HG03039 (cell line): ENCODE results near the gene GIGYF2.

ENCODE experiments used
- ATAC-seq: cut with Tn5 transposase; IDR thresholded peaks from one replicate; pipeline ENCODE4 v1.9.1; 2021; ENCODE audit warnings: mild to moderate bottlenecking, moderate library complexity; ENCODE audit not compliant: unreplicated experiment

The GIGYF2 gene

DNA sequence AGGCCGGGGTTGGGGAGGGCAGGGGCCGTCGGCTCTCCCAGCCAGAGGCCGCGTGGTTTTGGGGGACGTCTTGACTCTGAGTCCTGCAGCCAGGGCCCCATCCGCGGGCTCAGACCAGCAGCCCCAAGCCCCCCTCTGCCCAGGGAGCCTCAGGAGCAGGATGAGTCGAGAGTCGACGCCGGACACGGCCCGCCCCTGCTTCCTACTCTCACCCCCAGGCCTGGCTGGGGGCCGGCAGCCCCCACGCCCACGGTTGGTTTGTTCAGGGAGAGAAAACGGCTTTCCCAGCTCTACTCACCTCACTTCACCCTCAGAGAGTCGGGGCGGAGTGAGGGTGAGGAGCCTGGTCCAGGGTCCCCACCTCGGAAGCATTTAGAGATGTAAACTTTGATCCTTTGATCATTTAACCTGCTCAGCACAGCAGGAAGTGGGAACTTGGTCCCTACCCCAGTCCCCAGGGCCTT lies 179.9 kb downstream of the GIGYF2 start:
- no peak for ATAC-seq

- ATAC-seq = no peak
Observed at GRCh38 chr2:232877940-232878511, 180.9 kb downstream of the GIGYF2 start.

GRCh38 chr2:232878855-232879617 lies 181.9 kb downstream of the GIGYF2 start:
- no peak for ATAC-seq

- ATAC-seq = no peak
Observed at GRCh38 chr2:232879618-232880494, 182.7 kb downstream of the GIGYF2 start.

DNA sequence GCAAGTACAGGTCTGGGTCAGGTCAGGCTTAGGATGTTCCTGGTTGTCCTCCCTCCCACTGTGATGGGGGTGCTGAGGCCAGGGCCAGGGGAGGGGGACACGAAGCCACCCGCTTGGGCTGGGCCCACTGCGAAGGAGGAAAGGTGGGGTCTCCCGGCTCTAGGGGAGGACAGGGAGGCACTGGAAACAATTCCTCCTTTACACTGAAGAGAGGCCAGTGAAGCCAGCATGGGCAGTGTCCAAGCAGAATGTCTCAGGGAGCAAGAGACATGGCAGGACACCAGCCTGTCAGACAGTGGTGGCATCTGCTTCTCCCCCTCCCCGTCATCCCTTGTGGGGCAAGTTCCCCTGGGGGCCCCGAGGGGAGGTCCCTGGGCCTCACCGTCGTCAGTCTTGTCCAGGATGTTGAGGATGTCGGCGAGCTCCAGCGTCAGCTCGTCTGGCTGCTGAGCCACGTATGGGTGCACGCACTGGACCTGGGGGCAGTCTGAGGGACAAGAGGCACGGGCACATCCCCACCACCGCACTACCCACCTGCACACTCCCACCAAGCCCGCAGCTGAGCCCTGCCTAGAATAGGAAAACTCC lies 183.7 kb downstream of the GIGYF2 start:
- ATAC-seq = no peak

GRCh38 chr2:232882085-232882484 lies 185.0 kb downstream of the GIGYF2 start:
- ATAC-seq = no peak

GRCh38 chr2:232882505-232883115 lies 185.5 kb downstream of the GIGYF2 start:
- no peak for ATAC-seq

- no peak for ATAC-seq
Observed at GRCh38 chr2:232883116-232883721, 186.1 kb downstream of the GIGYF2 start.

GRCh38 chr2:232884001-232884421 lies 186.9 kb downstream of the GIGYF2 start:
- ATAC-seq = no peak

DNA sequence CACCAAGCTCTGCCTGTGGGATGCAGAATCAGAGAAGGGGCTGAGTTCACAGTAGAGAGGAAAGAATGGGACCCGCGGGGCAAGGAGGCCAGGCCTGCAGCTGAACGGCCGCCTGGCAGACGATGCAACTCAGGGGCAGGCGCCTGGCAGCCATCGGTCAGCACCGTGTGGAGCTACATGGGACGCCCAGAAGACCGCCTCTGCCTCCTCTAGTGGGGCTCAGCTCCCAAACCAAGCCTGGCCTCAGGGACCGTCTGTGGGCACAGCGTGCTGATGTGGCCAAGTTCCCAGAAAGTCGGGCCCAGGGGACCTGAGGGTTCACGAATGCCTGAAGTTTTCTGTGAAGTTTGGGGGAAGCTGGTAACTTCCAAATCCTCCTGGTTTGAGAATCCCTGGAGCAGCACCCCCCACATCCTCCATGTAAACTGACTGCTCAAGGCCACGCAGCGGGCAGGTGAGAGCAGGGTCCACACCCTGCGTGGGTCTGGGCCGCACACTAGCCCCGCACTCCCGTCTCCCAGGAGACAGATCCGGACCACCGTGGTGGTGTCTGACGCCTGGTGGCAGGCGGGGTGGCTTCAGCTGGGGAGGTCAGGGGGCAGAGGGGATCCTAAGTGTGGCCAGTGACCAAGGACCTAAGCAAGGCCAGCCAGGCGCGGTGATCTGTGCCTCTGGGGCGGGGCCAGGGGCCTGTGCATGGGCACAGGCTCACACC lies 187.6 kb downstream of the GIGYF2 start:
- ATAC-seq = no peak

DNA sequence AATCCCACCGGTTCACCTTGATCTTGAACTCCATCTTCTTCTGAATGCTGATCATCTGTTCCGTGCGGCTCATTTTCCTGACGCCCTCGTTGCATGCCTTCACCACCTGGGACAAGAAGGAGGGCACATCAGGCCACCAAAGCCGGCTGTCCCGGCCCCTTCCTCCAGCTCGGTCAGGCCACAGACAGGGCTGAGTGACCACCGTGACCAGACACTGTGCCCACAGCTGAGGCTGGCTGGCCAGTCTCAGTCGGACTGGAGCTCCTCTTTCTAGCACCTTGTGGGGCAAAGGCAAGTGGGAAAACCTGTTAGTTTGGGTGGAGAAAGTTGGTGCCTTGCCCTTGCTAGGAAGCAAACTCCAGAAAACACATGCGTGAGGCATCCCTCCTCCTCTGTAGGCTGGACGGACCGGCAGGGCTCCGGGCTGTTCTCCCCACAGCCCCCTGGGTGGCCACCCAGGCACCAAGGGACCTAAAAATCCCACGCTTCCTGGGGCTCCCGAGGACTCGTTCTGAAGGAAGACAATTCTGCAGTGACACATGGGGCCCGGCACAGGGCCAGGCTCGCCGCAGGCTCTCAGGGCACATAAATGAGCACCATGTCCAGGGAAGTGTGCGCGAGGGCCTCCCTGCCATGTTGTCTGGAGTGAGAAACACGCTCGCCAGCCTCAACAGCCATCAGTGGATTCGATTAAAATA lies 188.3 kb downstream of the GIGYF2 start:
- no peak for ATAC-seq

GRCh38 chr2:232886176-232886575 lies 189.0 kb downstream of the GIGYF2 start:
- ATAC-seq = no peak

DNA sequence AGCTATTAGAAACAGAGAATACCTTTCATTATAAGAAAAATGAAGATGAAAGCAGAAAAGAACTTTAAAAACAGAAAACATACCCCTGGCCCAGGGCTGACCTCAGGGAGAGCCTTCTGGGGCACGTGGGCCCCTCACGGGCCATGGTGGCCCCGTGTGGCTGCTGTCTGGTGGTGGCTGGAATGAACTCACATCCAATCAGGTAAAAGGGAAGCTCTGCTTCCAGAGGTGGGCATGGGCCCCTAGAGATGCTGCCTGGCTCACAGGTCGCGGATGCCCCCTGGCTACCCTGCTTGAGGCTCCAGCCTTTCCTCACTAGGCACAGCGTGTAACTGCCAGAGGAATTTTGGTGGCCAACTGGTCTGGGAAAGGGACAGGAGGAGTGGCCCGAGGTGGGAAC lies 189.5 kb downstream of the GIGYF2 start:
- ATAC-seq = no peak

GRCh38 chr2:232887171-232887850 lies 190.2 kb downstream of the GIGYF2 start:
- no peak for ATAC-seq

DNA sequence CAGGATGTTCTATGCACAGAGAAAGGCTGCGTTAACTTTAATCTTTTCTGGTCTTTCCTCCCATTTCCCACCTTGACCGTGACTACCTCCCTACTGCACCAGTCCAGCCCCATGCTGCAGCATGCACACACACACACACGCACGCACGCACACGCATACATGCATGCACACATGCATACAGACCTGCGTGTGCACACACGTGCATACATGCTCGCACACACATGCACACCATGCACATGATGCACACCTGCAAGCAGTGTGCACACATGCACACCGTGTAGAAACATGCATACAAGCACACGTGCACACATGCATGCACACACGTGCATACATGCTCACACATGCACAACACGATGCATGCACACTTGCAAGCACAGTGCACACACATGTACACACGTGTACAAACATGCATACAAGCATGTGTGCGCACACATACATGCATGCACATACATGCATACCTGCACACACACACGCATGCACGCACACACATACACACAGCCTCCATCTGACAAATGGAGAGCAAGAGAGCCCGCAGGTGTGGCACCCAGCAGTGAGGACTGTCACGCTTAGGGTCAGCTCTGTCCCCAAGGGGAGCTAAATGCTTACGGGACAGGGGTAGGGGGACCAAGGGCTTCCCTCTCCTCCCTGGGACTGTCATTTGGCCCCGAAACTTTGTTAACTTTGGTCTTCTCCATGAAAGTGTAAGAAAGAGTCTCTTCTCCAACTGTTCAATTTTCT lies 191.1 kb downstream of the GIGYF2 start:
- no peak for ATAC-seq

DNA sequence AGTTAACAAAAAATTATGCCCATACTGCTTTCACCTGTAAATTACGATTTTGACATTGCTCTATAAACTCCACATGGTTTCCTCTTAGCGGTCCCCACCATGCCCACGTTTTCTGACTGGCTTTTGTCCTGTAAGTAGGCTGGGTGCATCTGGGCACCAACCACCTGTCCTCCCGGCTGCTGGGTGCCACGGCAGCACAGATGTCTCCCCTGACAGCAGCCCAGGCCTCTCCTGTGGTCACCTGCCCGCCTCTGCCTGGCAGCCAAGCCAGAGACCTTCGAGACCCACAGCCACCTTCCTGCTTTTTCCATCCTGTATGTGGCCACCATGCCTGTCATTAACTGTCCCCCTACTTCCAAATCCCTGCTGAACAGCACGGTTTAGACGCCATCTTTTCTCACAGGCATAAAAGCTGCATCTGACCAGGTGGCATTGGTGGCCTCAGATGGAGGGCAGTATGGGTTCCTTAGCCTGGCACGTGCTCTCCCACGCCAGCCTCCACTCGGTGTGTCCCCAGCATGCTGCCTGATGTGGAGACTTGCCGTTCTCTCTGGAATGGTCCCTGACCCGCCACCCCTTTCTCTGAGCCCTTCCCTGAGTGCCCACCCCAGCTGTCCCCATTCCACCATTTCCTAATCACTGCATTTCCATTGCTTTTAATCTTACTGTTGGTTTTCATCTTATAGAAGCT lies 191.9 kb downstream of the GIGYF2 start:
- ATAC-seq = no peak

GRCh38 chr2:232889876-232890401 lies 192.8 kb downstream of the GIGYF2 start:
- ATAC-seq = no peak
